ENCODE data around the gene ZNF574.

The ZNF574 gene

DNA sequence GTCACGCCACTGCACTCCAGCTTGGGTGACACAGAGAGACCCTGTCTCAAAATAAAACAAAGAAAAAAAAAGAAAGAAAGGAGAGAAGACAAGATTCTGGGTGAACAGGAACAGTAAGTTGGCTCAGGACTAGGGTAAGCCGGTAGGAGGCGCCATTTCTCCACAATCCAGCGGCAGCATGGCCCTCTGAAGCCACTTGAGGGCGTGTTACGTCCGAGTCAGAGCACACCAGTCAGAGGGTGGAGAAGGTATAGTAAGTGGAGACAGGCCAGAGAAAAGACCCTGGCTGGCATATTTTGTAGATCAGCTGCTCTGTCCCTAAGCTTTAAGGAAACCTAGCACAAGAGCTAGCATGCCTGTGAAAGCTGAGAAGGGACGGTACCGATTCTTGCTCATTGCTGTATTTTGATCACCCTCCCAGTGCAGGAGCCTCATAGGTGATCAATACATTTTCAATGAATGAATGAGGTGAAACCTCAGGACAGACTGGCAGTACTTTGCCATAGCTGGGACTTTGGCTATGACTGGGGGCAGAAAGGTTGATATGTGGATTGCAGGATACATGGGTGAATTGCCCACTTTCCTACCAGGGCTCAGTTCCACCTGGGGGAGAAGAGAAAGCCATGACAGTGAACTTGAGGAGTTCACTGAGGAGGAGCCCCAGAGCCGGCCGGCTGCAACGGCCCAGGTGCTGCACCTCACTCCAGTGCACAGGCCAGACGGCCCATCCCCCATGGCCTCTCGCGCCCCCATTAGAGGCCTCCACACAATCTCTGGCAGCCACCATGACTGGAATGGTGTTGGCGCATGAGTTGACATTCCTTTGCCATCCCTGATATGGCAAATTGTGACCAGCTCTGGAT is 32.8 kb downstream of the ZNF574 start:
- peak; percentile 88 for DNase-seq

DNA sequence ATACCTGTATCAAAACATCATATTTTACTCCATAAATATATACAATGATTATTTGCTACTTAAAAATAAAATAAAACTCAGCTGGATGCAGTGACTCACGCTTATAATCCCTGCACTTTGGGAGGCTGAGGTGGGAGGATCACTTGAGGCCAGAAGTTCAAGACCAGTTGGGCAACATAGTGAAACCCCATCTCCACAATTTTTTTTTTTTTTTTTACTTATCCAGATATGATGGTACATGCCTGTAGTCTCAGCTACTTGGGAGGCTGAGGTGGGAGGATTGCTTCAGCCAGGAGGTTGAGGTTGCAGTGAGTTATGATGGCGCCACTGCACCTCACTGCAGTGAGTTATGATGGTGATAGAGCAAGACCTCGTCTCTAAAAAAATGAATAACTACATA is 33.9 kb downstream of the ZNF574 start:
- no peak for DNase-seq

DNA sequence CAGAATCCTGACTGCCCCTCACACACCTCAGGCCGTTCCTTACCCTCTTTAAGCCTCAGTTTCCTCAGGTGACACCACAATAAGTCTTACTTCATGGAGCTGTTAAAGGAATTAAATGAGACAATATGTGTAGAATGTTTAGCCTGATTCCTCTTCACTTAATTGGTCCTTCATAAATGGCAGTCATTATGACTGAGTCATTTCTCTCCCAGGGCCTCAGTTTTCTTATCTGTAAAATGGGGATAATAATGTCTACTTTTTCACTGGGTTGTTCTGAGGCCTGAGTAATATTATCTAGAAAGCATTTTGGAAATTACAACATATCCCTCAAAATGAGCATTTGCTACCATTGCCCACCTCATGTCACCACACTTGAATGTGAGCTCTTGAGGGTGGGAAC is 34.7 kb downstream of the ZNF574 start:
- DNase-seq, result no peak

DNA sequence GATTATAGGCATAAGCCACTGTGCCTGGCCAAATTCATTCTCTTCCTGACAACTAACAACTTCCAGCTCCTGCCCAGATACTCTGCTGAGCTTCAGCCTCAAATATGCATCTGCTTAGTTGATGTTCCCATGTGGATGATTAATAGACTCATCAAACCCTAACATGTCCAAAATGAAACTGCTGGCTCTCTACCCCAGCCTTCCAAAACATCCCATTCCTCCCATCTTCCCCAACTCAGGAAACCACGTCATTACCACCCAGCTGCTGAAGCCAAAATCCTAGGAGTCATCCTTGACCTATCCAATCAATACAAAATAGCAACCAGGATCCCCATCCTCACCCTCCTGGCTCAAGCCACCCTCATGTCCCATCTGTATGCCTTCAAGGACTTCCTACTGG is 35.4 kb downstream of the ZNF574 start:
- DNase-seq, result no peak

DNA sequence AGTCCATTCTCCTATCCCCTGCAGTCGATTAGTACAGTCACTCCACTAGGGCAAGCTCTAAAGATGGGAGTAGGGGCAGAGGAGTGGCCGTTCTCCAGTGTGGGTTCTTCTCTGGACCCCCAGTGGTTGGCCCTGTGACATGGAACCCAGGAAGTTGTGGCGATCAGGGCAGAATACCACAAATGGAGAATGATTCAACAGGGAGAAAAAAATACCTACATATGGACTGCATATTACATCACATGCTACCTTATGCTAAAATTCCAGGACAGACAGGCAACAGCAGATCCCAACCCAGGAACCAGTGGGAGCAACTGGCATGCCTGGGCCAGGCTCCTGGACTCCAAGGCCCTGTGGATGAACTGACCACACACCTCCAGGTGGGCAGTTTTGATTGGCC is 35.8 kb downstream of the ZNF574 start:
- no peak for DNase-seq

DNA sequence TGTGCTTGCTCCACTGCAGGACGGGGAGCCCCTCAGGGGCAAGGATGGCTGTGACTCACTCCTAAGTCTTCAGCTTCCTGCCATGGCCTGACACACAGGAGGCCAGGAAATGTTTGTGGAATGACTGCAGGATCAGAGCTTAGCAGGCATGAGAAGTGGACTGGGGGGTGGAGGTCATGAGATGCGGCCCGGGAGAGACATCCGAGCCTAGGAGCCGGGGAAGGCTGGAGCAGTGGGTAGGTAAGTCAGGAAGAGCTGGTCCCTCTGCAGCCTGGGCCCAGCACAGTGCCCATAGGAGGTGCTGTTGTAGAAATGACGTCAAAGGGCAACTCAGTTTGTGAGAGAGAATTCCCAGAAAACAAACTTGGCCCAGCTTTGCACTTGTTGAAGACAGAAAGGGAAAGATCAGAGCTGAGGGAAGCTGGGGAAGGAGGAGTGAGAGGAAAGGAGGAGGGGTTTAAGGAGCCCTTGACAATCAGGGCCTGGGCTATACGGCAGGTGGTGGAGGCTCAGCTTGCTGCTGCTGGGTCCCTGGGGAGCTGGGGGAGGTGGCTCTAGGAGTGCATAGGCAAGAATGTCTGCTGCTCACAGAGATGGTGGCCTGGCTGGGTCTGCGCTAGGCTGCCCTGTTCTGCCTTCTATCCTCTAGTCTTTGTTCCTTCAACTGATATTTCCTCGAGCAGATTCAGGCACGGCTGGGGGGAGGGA is 37.8 kb downstream of the ZNF574 start:
- DNase-seq, result no peak

DNA sequence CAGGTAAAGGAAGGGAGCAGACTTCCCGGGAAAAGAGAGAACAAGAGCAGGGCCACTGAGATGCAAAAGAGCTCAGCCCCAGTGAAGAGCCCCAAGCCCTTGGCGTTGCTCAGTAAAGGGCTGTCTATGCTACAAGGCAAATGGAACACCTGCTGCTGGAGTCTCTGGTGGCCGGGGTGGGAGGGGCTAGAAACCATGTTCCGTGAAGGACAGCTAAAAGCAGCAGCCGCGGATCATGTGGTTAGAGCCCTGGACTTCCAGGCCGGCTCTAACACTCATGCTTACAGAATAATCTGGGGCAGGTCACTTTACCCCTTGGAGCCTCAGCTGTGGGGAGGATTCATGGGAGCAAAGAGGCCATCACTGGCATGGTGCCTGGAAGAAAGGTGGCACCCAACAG is 38.4 kb downstream of the ZNF574 start:
- no peak for DNase-seq

DNA sequence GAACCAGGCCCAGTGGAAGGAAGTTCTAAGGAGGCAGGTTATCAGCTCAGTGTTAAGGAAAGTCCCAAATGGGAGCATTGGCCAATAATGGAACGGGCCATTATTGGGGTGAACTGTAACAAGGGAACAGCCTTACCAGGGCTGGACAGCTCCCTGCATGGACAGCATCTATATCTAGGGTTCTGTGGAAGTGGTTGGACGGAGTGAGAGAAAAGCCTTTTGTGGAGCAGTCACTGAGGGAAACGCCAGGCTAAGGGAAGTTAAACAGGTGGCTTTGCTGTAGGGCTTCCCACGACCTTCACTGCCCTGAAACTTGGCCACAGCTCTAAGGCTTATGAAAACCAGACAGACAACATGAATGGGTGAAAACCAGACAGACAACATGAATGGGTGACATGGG is 39.3 kb downstream of the ZNF574 start:
- no peak for DNase-seq

DNA sequence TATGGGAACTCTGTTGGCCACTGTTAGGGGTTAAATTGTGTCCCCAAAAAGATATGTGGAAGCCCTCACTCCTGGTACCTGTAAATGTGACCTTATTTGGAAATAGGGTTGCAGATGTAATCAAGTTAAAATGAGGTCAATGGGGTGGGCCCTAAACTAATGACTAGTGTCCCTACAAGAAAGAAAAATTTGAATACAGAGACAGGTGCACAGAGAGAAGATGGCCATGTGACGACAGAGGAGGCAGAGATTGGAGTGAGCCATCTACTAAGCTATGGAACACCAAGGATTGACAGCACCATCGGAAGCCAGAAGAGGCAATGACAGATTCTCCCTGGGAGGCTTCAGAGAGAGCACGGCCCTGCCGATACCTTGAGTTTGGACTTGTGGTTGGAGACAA is 39.7 kb downstream of the ZNF574 start:
- no peak for DNase-seq

DNA sequence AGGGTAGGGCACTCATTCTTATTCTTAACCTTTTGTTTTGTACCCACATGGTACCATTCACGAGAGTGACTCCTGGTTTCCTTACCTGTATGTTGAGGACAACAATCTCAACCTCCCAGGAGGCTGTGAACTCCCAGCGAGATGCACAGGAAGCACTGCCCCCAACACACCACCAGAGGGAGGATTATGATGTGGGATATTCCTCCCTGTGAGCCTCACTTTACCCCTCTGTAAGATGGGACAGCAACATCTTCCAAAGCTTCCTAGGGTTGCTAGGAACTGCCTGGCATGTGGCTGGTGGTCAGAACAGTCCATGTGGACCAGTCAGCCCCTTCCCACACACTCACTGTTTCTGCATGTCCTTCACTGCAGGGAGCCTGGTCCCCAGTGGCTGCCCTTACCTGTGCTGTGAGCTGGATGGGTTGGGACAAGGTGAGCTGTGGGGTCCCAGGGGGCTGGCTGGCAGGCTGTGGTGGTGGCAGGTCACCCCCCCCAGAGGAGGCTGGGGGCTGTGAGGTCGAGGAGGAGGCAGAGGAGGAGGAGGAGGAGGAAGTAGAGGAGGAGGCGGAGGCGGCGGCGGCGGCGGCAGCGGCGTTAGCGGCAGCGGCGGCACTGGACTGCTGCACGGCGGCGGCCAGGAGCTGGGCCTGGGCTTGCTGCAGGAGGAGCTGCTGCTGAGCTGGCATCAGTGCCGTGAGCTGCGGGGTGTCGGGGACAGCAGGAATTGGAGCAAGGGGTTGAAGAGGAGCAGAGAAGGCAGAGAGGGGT is 40.5 kb downstream of the ZNF574 start:
- DNase-seq, result no peak

DNA sequence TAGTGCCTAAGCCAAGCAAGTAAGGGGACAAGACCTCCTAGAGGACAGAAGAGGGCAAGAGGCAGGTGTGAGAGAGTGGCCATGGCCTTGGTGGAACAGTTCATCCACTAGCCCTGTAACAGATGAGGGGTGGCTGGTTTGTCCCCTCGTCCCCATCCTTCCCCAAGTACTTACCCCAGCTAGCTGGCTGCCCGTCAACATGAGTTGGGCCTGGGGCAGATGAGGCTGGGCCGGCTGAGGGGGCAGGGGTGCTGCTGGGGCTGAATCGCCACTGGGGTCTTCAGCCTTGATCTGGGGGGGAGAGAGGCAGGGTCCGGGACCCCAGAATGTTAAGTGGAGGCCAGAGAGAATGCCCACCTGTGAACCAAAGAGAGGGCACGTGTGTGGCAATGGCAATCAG is 41.1 kb downstream of the ZNF574 start:
- DNase-seq, result no peak

DNA sequence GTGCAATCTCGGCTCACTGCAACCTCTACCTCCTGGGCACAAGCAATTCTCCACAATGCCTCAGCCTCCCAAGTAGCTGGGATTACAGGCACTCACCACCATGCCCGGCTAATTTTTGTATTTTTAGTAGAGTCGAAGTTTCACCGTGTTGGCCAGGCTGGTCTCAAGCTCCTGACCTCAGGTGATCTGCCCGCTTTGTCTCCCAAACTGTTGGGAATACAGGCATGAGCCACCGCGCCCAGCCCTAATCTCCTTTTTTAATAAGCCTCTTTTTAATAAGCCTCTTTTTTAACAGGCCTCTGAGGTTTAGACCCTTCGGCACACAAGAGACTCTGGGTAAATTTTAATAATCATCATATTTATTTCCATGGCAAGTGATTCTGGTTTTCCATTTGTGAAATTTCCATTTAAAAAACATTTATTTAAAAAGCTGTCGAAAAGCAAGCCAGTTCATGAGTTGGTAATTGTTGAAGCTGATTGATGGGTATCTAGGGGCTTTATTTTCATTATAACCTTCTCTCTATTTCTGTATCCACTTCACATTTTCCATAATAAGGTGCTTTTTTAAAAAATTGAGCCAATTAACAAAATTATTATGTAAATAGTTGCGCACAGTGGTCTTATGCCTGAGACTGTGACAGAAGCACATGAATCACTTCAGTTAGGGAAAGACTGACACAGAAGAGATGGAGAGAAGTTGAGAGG is 44.5 kb downstream of the ZNF574 start:
- no peak for DNase-seq

DNA sequence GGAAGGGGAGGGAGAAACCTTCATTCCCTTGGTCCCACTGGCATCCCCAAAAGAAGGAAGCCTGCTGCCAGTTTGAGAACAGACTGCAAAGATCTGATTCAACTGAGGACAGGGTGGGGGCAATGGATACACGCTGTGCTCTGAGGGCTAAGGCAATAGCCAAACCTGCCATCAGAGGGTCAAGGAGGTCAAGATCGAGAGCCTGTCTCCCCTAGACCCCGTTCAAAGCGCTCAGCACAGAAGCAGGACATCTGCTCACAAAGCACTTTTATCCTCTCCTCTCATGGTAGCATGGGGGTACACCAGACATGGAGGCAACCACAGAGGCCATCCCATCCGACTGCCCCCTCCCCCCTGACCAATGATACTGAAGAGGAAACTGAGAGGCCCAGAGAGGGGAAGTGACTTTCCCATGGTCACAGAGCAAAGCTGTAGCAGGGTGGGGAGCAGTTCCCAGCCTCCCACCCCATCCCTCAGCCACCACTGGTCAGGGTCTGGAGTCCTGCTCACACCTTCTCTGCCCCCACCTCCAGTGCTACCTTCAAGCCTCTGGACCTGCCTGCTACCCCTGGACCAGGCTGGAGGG is 45.2 kb downstream of the ZNF574 start:
- DNase-seq, result no peak

DNA sequence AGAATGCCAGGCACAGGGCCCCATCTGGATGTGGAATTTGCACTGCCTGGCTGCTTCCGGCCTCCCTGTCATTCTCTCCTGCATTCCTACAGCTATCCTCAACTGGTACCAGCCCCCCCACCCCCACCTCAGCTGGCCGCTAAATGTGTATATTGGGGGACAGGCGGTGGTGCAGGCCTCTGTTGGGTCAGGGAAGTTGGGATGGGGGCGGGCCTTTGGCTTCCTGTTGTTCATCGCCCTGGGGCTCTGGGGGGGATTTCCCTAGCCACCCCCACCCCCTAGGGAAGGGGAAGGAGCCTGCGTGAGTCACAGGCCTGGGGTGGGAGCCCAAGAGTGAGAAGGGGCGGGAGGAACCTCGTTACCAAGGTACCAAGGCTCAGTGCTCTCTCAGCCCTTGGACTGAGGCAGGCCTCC is 45.7 kb downstream of the ZNF574 start:
- peak; percentile 85 for DNase-seq

DNA sequence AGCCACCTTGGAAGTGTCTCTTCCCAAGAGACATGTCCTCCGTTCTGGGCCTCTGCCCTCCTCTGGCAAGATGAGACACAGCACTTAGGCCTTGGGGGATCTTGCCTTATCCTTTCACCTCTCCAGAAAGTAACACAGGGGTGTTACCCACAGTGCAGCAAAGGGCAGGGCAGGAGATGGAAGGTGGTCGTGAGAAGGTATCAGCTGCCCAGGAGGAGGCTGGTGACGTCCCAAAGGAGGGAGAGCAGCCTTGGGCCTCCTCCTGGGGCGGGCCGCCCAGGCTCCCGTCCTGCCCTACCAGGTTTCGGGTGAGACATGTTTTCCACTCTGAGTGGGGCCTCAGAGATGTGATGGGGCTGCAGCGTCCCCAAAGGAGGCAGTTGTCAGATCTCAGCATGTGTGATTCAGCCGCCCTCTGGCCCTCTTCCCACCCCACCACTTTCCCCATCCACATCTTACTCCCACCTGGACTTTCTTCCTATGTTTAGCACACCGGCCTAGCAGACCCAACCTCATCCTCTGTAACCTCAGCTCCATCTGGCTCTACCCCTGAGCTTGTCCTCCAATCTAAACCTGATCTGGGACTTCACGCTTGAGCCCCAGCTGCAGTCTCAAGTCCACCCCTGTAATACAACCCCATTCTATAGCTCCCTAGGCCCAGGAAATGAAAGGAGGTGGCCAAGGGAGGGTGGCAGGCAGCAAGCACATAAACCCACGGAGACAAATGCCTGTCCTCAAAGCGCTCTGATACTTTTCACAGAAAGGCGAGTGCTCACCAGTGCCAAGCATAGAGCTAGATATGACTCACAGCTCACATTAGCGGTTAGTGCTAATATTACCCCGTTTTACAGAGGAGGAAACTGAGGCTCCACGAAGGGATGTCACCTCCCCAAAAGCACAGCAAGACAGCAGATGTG is 47.0 kb downstream of the ZNF574 start:
- peak; percentile 70 for DNase-seq

DNA sequence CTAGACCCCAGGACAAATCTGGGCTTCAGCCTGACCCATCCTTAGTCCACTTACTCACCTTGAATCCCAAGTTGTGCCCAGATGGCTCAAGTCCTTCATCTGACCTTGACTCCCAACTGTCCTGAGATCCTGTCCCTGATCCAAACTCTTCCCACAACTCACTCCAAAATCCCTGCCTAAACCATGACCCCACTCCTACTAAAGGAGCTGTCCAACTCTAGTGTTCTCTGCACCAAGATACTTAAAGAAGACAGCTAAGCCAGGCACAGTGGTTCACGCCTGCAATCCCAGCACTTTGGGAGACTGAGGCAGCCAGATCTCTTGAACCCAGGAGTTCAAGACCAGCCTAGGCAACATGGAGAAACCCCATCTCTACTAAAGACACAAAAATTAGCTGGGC is 47.8 kb downstream of the ZNF574 start:
- no peak for DNase-seq

DNA sequence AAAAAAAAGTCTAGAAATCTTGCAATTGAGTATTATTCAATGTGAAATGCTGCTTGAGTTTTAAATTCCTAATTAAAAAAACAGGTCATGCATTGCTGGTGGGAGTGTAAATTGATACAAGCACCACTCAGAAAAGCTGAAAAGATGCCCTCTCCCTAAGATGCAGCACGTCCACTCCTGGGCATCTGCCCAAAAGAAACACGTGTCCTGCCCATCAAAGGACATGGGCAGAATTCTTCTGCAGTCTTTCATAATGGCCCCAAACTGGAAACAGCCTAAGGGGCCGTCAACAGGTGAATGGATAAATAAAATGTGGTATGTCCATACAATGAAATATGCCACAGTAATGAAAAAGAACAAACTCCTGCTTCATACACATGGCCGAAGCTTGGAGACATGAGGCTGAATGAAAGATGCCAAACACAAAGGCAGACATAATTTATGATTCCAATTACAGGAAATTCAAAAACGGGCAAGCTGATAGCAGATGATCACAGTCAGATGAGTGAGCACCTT is 48.5 kb downstream of the ZNF574 start:
- no peak for DNase-seq

DNA sequence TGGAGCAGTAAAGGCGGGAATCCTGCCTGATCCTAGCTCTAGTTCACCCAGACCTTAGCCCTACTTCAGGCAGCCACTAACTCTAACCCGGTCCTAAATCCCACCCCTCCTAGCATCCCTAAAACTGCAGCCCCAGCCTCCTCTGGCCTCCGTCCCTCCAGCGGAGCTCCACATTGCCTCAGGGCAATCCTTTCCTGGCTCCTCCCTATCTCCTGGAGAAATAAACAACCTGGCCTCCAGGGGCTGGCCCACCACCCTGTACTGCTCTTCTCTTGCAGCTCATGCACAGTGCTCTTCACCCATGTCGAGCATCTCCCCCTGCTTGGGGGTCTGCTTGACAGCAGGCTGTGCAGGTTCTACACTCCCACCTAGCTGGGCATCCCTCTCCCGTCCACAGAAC is 49.6 kb downstream of the ZNF574 start:
- no peak for DNase-seq

DNA sequence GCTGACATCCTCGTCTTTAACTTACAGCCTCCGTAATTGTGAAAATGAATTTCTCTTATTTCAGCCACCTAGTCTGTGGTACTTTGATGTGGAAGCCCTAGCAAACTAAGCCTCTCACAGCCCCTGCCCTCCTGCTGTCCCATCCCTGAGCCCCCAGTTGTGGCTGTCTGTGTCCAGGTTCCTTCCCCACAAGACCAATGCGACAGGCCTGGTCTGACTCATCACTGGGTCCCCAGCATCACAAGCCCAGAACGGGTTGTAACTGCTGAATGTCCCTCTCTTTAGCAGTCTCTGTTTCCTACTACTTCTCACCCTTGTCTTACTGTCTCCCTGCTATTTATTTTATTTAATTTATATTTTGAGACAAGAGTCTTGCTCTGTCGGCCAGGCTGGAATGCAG is 50.6 kb downstream of the ZNF574 start:
- no peak for DNase-seq

DNA sequence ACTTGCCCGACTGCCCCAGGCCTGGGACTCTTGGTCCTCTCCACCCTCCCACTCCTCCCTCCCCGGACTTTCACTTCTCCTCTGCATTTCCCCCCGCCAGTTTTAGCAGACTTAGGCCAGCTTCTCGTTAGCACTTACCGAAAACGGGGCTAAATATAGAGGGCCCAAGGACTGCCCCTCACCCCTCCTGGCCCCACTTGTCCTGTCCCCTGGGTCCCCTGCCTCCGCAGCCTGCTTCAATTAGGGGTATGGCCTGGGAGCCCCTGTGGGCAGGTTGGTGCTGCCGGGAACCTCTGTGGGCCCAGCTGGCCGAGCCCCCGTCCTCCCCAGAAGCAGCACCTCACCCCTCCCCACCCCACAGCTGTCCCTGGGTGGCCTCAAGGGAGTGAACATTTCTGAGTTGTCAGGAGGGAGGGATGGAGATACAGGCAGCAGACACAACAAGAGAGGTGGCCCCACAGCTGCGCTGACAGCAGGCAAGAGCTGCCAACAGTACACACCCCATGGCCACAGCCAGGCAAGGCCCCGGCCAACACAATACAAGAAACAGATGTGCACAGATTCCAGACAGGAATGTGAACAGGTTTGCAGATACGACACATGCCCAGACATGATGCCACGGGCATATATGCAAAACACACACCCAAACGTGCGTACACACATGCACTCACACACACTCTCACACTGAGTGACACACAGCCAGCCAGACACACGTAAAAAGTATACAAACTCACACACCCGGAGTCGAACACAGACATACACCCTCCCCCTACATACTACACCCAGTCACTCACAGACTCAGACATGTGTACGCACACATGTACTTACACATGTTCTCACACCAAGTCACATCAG is 53.7 kb downstream of the ZNF574 start:
- DNase-seq, result no peak

DNA sequence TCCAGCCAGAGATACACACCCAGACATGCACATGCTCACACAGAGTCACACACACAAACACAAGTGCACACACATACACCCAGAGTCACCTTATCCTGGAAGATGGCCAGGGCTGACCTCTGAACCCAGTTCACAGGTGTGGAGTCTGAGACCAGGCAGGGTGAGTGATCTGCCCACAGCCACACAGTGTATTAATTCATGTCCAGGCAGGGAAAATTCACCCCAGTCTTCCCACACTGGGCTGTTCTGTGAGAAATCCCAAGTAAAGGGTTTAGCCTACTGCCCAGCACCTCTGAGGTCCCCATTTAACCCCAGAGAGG is 54.2 kb downstream of the ZNF574 start:
- DNase-seq, result no peak
